Suprapubic skin (tissue), 4 donors: ENCODE measurements around the gene CACNB4. TPM values are rescaled to one million over a fixed set of nuclear protein-coding genes. Genes with fewer than 3 reads are reported as not detected.
"Not testable (repeated sequence)": the region's sequence is repeated elsewhere in the genome, so short reads cannot be mapped to it uniquely, and the experiment has no call there.

Experiments used
- DNase-seq, 2 donors: peaks; one replicate each; pipeline ENCODE4 v3.0.0-alpha.2; 2019; ENCODE audit warnings: low spot score in 2 of 2
- H3K27ac ChIP-seq: fragments of 200-600 bp; sonication (generic); one replicate; pipeline ENCODE4 v1.5.1; 2019
- H3K27me3 ChIP-seq: fragments of 200-600 bp; sonication (generic); one replicate; pipeline ENCODE4 v1.5.1; 2019
- H3K36me3 ChIP-seq: fragments of 200-600 bp; sonication (generic); one replicate; pipeline ENCODE4 v1.5.1; 2019
- H3K4me1 ChIP-seq: fragments of 200-600 bp; sonication (generic); one replicate; pipeline ENCODE4 v1.5.1; 2019
- H3K4me3 ChIP-seq: fragments of 200-600 bp; sonication (generic); one replicate; pipeline ENCODE4 v1.5.1; 2019; ENCODE audit warnings: mild to moderate bottlenecking
- H3K9me3 ChIP-seq: fragments of 200-600 bp; sonication (generic); one replicate; pipeline ENCODE4 v1.5.1; 2019
- EP300 ChIP-seq: sonication (generic); formaldehyde crosslinking; IDR thresholded peaks from one replicate; pipeline ENCODE4 v1.6.1; 2017; ENCODE audit warnings: antibody characterized with exemption
- POLR2A ChIP-seq, 2 donors: fragments of 450-650 bp; IDR thresholded peaks; one replicate each; pipeline ENCODE4 v1.6.1; 2017; ENCODE audit warnings: antibody characterized with exemption in 2 of 2, mild to moderate bottlenecking in 2 of 2, moderate library complexity in 2 of 2
- POLR2AphosphoS5 ChIP-seq, 3 donors: sonication (generic); formaldehyde crosslinking; IDR thresholded peaks; one replicate each; pipeline ENCODE4 v1.6.1; 2017; ENCODE audit warnings: antibody characterized with exemption in 3 of 3
- WGBS: methylation state at CpG from one replicate; pipeline ENCODE4 v1.1.5; 2018; 5-methylcytosine and 5-hydroxymethylcytosine counted together
- total RNA-seq, 4 donors: library from RNA; depleted of rRNA; stranded (reverse); fragments of >200 nt; gene quantifications; one replicate each; pipeline ENCODE4 v1.1.0, GENCODE V29; 2016
- TF ChIP-seq, protein P1 (sequence below), 2 donors: fragments of 200-600 bp in 1 of 2; fragments of 450-650 bp in 1 of 2; sonication (generic) in 1 of 2; IDR thresholded peaks; one replicate each; pipeline ENCODE4 v1.5.1; 2016 to 2019; ENCODE audit warnings: antibody characterized with exemption in 2 of 2, mild to moderate bottlenecking in 1 of 2, moderate library complexity in 1 of 2

CACNB4 gene
- total RNA-seq, 4 donors from 2014 or later: 7.6 to 14.5 (median 10.7) TPM

GRCh38 chr2:152022090-152022489 is 76.8 kb downstream of the CACNB4 start:
- DNase-seq: no peak
- H3K4me1 ChIP-seq: peaks cover 8% of the 10 kb centered on the region
- H3K9me3 ChIP-seq: no peaks in the 10 kb centered on the region
- 77% methylated on average over 3 of the region's 3 CpGs for WGBS
- no peak overlapping the region for H3K27ac ChIP-seq
- TF ChIP-seq POLR2AphosphoS5 (IDR thresholded peaks at IDR 0.05) (no peak), POLR2A (IDR thresholded peaks at IDR 0.05) (no peak), EP300 (no peak)
- TF ChIP-seq, protein P1, sequence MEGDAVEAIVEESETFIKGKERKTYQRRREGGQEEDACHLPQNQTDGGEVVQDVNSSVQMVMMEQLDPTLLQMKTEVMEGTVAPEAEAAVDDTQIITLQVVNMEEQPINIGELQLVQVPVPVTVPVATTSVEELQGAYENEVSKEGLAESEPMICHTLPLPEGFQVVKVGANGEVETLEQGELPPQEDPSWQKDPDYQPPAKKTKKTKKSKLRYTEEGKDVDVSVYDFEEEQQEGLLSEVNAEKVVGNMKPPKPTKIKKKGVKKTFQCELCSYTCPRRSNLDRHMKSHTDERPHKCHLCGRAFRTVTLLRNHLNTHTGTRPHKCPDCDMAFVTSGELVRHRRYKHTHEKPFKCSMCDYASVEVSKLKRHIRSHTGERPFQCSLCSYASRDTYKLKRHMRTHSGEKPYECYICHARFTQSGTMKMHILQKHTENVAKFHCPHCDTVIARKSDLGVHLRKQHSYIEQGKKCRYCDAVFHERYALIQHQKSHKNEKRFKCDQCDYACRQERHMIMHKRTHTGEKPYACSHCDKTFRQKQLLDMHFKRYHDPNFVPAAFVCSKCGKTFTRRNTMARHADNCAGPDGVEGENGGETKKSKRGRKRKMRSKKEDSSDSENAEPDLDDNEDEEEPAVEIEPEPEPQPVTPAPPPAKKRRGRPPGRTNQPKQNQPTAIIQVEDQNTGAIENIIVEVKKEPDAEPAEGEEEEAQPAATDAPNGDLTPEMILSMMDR (IDR thresholded peaks at IDR 0.05): no peak
- H3K36me3 ChIP-seq: no peaks in the 10 kb centered on the region
- no peak overlapping the region for H3K4me3 ChIP-seq
- H3K27me3 ChIP-seq: no peaks in the 10 kb centered on the region

DNA sequence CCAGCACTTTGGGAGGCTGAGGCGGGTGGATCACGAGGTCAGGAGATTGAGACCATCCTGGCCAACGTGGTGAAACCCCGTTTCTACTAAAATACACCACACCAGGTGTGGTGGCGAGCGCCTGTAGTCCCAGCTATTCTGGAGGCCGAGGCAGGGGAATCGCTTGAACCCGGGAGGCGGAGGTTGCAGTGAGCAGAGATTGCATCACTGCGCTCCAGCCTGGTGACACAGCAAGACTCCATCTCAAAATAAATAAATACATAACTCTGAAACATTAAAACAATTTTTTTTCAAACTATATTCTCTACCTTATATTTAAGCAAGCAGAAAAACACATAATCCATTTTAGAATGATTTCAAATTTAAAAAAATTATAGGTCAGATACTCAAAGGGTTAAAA is 77.8 kb downstream of the CACNB4 start:
- H3K4me3 ChIP-seq, H3K27ac ChIP-seq, H3K4me1 ChIP-seq, H3K27me3 ChIP-seq, H3K9me3 ChIP-seq, H3K36me3 ChIP-seq, DNase-seq: not testable (repeated sequence)
- 91% methylated on average over 11 of the region's 11 CpGs for WGBS

GRCh38 chr2:152019732-152020131 is 79.1 kb downstream of the CACNB4 start:
- DNase-seq: no peak
- Histone ChIP-seq H3K27ac (no peak overlapping the region), H3K27me3 (no peaks in the 10 kb centered on the region), H3K4me1 (no peaks in the 10 kb centered on the region), H3K9me3 (no peaks in the 10 kb centered on the region), H3K36me3 (no peaks in the 10 kb centered on the region), H3K4me3 (no peak overlapping the region)
- TF ChIP-seq POLR2A (IDR thresholded peaks at IDR 0.05) (no peak), POLR2AphosphoS5 (IDR thresholded peaks at IDR 0.05) (no peak), EP300 (no peak)
- TF ChIP-seq, protein P1 (IDR thresholded peaks at IDR 0.05): no peak

DNA sequence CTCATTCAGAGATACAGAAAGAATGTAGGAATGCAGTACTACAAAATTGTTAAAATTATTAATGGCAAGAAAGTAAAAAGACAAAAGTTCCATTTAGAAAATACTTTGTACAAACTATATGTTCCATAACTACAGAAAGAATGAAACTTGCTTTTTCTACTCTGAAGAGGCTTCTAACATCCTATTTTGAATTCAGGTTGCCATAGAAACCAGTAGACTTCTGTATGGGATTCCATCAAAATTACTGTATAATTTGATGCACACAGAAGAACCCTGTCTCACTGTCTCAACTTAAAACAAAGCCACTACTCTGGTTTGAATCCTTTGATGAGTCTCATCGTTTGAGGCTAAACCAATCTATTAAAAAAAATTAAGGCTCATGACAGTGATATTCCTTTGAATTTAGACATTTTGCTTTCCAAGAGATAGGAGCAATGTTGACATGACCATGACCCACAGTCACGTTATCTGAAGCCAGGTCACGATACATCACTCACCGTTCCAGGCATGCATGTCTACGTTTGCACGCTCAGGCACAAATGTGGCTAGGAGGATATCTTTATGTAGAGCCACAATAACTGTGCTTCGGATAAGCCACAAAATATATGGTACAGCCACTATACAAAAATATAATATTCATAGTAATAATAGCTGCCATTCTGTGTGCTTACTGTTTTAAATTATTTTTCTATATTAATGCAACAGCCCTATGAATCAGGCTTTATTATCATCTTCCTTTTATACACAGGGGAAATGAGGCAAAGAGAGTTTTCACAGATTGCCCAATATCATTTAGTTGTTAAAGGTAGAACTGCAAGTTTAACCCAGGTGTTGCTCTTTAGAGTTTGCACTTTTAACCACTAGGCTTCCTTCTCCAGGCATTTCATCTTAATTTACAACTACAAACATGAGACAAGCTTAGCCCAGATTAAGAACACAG is 82.4 kb downstream of the CACNB4 start:
- Histone ChIP-seq H3K27ac (no peak overlapping the region), H3K9me3 (no peaks in the 10 kb centered on the region), H3K27me3 (no peaks in the 10 kb centered on the region), H3K4me1 (no peaks in the 10 kb centered on the region), H3K36me3 (no peaks in the 10 kb centered on the region), H3K4me3 (no peak overlapping the region)
- no peak for DNase-seq
- TF ChIP-seq POLR2AphosphoS5 (IDR thresholded peaks at IDR 0.05) (no peak), POLR2A (IDR thresholded peaks at IDR 0.05) (no peak), EP300 (no peak)
- TF ChIP-seq, protein P1 (IDR thresholded peaks at IDR 0.05): no peak
- WGBS: 88% methylated on average over 7 of the region's 7 CpGs

GRCh38 chr2:152015552-152015951 is 83.3 kb downstream of the CACNB4 start:
- TF ChIP-seq POLR2AphosphoS5 (IDR thresholded peaks at IDR 0.05): no peak
- TF ChIP-seq, protein P1 (IDR thresholded peaks at IDR 0.05): no peak
- TF ChIP-seq EP300: no peak
- no peak for TF ChIP-seq POLR2A (IDR thresholded peaks at IDR 0.05)
- H3K4me1 ChIP-seq: no peaks in the 10 kb centered on the region
- no peak for DNase-seq
- H3K9me3 ChIP-seq: no peaks in the 10 kb centered on the region
- WGBS: 72% methylated on average over 5 of the region's 5 CpGs
- H3K4me3 ChIP-seq: no peak overlapping the region
- no peak overlapping the region for H3K27ac ChIP-seq
- H3K27me3 ChIP-seq: no peaks in the 10 kb centered on the region
- H3K36me3 ChIP-seq: no peaks in the 10 kb centered on the region
